ENCODE measurements around the gene GUCY2D. TPM values are rescaled to one million over a fixed set of nuclear protein-coding genes. Genes with fewer than 3 reads are reported as not detected.

The GUCY2D gene
- total RNA-seq, 1 donor from 2014 or later = 0.69 TPM

DNA sequence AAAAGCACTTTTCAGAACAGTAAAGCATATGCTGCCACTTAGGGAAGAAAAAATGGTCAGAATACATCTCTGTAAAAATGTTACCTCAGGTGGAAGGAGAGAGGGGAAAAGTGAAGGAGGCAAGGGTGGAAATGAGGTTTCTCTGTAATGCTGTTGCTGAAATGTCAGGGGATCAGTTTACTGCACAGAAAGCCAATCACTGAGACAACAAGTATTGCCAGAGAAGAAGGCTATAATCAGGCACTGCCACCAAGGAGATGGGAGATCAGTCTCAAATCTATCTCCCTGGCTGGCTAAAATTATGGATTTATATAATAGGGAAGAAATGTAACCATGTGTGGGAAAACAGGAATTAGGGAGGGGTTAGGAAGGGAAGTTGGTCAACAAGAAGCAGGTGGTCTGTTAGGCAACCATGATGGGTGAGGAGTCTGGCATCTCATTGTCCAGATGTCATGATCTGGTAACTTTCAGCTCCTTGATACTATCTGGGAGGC lies 27.7 kb upstream of the GUCY2D start:
- H3K27me3 Mint-ChIP-seq (ENCODE audit: low read depth) = peaks cover 22% of the 10 kb centered on the region
- peaks cover 4% of the 10 kb centered on the region for H3K36me3 Mint-ChIP-seq
- H3K4me1 Mint-ChIP-seq = no peaks in the 10 kb centered on the region
- DNase-seq (ENCODE audit: low spot score in 2 of 2, unreplicated experiment in 2 of 2) = no peak
- peaks cover 14% of the 10 kb centered on the region for H3K9me3 Mint-ChIP-seq
- no peak overlapping the region for H3K27ac Mint-ChIP-seq
- no peak overlapping the region for H3K4me3 Mint-ChIP-seq
- no peak for TF ChIP-seq CTCF (IDR thresholded peaks at IDR 0.05; ENCODE audit: unreplicated experiment)

GRCh38 chr17:7977039-7977438 lies 25.4 kb upstream of the GUCY2D start:
- Mint-ChIP-seq H3K4me3 (no peak overlapping the region), H3K9me3 (peaks cover 14% of the 10 kb centered on the region), H3K36me3 (peaks cover 4% of the 10 kb centered on the region), H3K27me3 (ENCODE audit: low read depth) (peaks cover 17% of the 10 kb centered on the region), H3K27ac (no peak overlapping the region), H3K4me1 (no peaks in the 10 kb centered on the region)
- TF ChIP-seq CTCF (IDR thresholded peaks at IDR 0.05; ENCODE audit: unreplicated experiment) = no peak
- DNase-seq (ENCODE audit: low spot score in 2 of 2, unreplicated experiment in 2 of 2) = no peak

DNA sequence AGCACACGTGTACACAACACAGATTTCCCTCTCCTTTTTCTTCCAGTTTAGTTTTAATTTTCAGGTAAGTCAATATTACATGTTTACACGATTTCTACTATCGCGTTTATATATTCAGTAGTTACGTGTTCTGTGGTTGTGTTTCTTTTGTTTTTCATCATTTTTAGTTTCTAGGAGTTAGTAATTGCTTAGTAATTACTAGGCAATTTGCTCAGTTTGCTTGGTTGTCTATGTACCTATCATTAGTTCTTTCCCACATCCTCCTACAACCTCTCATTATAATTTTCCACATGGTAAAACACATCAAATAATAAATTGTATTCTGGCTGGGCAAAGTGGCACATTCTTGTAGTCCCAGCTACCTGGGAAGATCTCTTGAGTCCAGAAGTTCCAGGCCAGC lies 24.6 kb upstream of the GUCY2D start:
- H3K9me3 Mint-ChIP-seq = peaks cover 14% of the 10 kb centered on the region
- no peaks in the 10 kb centered on the region for H3K4me1 Mint-ChIP-seq
- TF ChIP-seq CTCF (IDR thresholded peaks at IDR 0.05; ENCODE audit: unreplicated experiment) = no peak
- DNase-seq (ENCODE audit: low spot score in 2 of 2, unreplicated experiment in 2 of 2) = no peak
- no peak overlapping the region for H3K27ac Mint-ChIP-seq
- peaks cover 22% of the 10 kb centered on the region for H3K27me3 Mint-ChIP-seq (ENCODE audit: low read depth)
- peaks cover 4% of the 10 kb centered on the region for H3K36me3 Mint-ChIP-seq
- H3K4me3 Mint-ChIP-seq = no peak overlapping the region

DNA sequence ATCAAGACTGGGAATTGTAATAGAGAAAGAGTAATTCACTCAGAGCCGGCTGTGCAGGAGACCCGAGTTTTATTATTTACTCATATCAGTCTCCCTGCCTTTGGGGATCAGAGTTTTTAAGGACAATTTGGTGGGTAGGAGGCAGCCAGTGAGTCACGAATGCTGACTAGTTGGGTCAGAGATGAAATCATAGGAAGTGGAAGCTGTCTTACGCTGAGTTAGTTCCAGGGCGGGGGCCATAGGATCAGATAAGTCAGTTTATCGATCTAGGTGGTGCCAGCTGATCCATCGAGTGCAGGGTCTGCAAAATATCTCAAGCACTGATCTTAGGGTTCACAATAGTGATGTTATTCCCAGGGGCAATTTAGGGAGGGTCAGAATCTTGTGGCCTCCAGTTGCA lies 20.2 kb upstream of the GUCY2D start:
- peaks cover 1% of the 10 kb centered on the region for H3K4me1 Mint-ChIP-seq
- H3K36me3 Mint-ChIP-seq = no peaks in the 10 kb centered on the region
- DNase-seq (ENCODE audit: low spot score in 2 of 2, unreplicated experiment in 2 of 2) = no peak
- no peak overlapping the region for H3K4me3 Mint-ChIP-seq
- H3K27me3 Mint-ChIP-seq (ENCODE audit: low read depth) = peaks cover 30% of the 10 kb centered on the region
- TF ChIP-seq CTCF (IDR thresholded peaks at IDR 0.05; ENCODE audit: unreplicated experiment) = no peak
- no peaks in the 10 kb centered on the region for H3K9me3 Mint-ChIP-seq
- H3K27ac Mint-ChIP-seq = no peak overlapping the region

DNA sequence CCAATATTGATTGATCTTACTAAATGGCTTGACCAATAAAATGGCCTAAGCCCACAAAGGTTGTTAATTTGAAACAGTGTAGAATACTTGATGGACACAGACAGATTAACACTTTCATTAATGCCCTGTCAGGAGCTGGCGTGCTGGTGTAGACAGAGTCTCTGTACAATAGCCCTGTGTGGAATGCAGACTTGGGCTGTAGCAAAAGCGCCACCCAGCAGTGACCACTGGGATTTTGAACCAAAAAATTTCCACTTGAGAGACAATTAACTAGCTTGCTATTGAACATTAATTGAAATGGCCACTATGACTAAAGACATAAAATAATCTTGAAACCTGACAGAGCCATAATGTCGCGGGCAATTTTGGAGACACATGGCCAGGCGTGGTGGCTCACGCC lies 19.7 kb upstream of the GUCY2D start:
- Mint-ChIP-seq H3K4me1 (peaks cover 6% of the 10 kb centered on the region), H3K27ac (no peak overlapping the region), H3K27me3 (ENCODE audit: low read depth) (peaks cover 32% of the 10 kb centered on the region), H3K9me3 (no peaks in the 10 kb centered on the region), H3K4me3 (no peak overlapping the region), H3K36me3 (no peaks in the 10 kb centered on the region)
- DNase-seq (ENCODE audit: low spot score in 2 of 2, unreplicated experiment in 2 of 2) = no peak
- TF ChIP-seq CTCF (IDR thresholded peaks at IDR 0.05; ENCODE audit: unreplicated experiment) = no peak

- Mint-ChIP-seq H3K27ac (no peak overlapping the region), H3K36me3 (no peaks in the 10 kb centered on the region), H3K9me3 (no peaks in the 10 kb centered on the region), H3K4me1 (peaks cover 12% of the 10 kb centered on the region), H3K27me3 (ENCODE audit: low read depth) (peaks cover 31% of the 10 kb centered on the region), H3K4me3 (no peak overlapping the region)
- DNase-seq (ENCODE audit: low spot score in 2 of 2, unreplicated experiment in 2 of 2) = no peak
- TF ChIP-seq CTCF (IDR thresholded peaks at IDR 0.05; ENCODE audit: unreplicated experiment) = no peak
Observed at GRCh38 chr17:7984904-7985303, 17.5 kb upstream of the GUCY2D start.
